ENCODE measurements around the gene XPO6.
A peak's percentile ranks its signal among the peaks of the same experiment; 100 is the strongest.

Gene XPO6

DNA sequence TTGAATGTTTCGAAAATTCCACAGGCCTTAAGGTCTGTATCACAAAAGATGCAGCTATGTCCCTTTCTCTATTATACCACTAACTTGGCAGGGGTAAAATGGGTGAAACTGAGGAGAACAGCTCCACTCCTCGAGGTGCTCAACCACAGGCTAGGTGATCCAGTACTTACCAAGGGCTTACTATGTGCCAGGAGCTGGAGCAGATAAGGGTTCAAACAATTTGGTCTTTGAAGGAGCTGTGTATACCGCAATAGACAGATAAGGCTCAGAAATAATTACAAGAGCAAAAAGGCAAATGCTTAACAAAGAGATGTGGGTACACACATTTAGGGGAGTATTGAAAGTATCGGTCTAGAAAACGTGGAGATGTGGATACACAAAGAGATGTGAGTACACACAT lies 1.5 kb downstream of the XPO6 start:
- DNase-seq: no peak

DNA sequence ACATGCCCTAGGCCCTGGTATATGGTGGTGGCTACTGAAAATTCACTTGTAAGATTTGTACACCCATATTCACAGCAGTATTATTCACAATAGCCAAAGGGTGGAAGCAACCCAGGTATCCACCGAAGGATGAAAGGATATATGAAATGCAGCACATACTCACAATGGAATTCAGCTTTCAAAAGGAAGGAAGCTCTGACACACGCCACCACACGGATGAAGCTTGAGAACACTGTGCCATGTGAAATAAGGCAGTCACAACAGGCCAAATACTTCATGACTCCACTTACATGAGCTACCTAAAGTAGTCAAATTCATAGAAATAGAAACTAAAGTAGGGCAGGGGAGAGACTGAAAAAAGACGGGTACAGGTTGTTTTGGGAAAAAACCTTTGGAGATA lies 2.9 kb downstream of the XPO6 start:
- DNase-seq: no peak

DNA sequence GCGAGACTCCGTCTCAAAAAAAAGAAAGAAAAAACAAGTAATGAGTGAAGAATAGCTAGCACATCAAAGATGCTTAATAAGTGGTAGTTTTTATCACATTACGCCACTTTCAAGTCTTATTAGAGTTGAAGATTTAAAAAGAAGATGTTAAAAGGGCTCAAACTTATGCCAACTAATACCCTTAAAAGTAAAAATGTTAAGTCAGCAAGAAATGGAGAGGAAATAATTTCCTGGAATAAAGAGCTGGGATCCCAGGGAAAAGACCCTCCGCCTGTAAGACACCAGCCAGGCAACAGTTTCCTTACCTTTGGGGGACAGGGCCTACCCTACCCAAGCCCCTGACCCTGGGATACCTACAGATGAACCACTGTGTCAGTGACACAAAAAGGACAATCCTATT lies 3.6 kb downstream of the XPO6 start:
- no peak for DNase-seq

DNA sequence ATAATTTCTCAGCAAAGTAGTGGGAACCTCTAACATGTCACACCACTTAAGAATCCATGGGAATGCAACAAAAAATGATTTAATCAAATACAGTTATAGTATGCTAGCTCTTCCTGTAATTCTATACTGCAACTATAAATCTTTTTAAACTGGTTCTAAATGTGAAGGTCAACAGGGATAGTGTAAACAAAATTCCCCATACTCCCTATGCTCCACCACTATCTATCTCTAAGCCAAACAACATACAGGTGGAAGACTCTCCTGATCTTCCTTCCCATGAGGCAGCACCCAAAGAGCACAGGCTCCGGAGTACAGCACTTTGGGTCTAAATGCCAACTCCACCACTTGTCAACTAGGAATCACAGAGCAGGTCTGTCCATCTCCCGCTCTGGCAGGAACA lies 4.4 kb downstream of the XPO6 start:
- DNase-seq: no peak

DNA sequence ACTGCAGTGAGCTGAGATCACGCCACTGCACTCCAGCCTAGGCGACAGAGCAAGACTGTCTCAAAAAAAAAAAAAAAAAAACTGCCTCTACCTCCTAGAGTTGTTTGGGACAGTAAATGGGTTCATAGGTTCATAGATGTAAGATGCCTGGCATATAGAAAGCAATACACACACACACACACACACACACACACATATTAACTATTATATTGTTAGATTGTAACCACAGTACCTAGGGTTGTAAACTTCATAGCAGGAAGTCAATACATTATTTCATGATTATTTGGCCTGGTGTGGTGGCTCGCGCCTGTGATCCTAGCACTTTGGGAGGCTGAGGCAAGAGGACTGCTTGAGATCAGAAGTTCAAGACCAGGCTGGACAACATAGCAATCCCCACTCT lies 5.8 kb downstream of the XPO6 start:
- no peak for DNase-seq

DNA sequence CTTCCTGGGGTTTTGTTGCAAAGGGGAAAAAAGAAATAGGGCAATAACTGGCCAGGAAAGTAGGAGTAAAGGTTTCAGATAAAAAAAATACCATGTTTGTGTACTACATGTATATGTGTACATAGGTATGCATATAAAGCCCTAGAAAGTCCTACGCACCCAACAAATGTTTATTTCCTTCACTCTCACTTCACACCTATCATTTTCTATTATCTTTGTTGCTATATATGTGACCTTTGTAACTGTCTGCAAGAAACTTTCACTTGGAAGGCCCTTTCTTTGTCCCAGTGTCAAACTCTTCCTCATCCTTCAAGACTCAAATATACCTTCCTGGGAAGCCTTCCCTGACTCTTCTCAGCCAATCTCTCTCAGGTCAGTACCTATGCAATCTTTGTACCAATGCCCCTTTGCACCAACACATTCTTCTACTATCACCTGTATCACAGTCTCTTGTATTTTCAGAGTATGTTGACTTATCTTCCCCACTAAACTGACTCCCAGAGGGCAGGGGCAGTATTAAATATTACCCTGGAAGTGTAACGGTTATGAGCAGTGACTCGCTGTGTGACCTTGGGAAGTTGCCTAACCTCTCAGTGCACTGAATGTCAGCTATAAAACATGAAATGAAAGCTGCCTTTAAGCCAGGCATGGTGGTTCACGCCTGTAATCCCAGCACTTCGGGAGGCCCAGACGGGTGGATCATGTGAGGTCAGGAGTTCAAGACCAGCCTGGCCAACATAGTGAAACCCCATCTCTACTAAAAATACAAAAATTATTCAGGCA lies 6.5 kb downstream of the XPO6 start:
- DNase-seq: no peak

DNA sequence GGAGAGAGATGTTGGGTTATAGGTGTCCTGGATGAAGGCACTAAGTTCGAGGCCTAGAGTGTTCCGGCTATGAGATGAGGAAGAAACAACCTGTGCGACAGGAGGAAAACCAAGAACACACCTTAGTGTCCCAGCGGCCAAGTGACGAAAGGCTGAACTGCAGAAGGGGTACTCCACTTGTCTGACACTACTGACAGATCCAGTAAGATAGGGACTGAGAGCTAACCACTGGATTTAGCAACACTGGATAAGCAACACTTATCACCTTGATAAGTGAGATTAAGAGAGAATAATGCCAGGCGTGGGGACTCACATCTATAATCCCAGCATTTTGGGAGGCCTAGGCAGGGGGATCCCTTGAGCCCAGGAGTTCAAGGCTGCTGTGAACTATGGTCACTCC lies 7.1 kb downstream of the XPO6 start:
- no peak for DNase-seq

DNA sequence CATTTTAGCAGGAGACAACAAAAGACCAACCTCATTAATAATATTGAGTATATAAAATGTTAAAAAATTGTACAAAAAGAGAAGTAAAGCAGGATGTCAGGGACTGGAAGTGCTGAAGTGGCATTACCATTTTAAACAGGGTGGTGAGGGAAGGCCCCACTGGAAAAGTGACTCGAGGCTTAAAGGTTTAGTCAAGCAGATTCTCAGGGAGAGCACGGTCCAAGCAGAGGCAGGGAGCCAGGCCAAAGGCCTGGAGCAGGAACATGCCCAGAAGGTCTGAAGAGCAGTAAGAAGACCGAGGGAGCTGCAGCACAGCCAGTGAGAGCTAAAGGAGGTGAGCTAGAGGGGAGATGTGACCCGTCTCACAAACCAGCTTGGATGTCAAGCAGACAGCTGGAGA lies 7.6 kb downstream of the XPO6 start:
- DNase-seq: peak; percentile 37 to 55 (median 44)

DNA sequence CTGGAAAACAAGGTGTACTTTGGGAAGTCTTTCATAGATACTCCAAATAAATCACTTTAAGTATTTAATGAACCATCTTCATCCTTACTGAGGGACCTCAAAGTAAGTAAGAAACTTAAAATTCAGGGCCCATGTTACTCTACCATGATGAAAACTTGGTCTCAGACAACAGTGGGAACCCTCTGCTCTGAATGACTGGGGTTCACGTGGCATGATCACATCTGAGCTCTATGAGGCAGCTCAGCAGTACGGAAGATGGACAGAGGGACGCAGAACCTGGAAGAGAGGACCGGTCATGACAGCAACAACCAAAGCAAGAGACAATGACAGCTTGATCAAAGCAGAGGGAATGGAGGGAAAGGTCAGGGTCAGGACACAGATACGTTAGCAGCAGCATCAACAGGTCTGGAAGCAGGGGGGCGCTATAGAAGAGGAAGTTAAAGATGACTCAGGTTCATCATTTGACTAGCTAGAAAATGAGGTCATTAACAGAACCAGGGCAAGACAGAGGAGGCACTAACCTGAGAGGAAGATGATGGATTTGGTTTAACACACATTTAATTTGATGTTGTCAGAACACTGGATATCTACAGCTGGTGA lies 9.5 kb downstream of the XPO6 start:
- peak; percentile 42 to 69 (median 58) for DNase-seq

DNA sequence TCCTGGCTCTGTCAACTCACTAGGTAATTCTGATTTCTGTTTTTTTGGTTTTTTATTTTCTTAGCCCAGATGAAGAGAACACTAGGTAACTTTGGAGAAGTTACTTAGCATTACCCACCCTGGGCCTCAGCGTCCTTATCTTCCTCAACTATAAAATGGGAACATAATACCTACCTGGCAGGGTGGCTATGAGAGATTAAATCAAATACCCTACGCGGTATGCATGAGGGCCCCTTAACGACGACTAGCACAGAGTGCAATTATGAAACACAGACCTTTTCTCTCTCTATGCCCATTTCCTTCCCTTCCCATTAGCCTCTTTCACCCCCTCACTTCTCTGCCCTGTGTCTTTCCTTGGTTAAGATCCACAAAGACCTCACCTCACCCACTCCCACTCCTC lies 11.1 kb downstream of the XPO6 start:
- DNase-seq: no peak

DNA sequence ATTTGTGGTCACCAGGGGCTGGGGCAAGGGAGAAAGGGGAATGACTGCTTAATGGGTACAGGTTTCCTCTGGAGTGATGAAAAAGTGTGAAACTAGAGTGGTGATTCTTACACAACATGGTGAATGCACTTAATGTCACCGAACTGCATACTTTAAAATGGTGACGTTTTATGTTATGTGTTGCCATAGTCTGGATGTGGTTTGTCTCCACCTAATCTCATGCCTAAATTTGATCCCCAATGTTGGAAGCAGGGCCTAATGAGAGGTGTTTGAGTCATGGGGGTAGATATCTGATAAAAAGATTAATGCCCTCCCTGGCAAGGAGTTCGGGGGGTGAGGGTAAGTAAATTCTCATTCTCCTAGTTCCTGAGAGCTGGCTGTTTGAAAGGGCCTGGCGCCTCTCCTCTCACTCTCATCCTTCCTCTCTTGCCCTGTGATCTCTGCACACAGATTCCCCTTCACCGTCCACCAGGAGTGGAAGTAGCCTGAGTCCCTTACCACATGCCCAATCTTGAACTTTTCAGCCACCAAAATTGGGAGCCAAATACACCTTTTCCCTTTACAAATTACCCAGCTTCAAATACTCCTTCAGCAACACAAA lies 15.3 kb downstream of the XPO6 start:
- DNase-seq: no peak

DNA sequence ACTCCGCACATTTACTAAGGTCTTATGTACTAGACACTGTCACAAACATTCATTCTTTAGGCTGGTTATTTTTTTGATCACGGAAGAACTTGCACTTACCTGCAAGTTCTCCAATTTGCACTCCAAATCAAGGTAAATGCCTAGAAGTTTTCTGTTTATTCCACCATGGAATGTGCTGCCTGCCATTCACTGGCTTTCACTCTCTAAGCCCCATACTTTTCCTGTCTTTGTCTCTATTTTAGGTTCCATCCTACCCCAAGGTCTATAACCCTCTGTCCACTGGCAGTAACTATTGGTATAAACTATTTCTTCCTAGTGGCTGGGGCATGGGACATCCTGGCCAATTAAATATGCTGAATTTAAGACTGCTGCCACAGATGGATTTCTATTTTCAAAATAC lies 15.9 kb downstream of the XPO6 start:
- no peak for DNase-seq

DNA sequence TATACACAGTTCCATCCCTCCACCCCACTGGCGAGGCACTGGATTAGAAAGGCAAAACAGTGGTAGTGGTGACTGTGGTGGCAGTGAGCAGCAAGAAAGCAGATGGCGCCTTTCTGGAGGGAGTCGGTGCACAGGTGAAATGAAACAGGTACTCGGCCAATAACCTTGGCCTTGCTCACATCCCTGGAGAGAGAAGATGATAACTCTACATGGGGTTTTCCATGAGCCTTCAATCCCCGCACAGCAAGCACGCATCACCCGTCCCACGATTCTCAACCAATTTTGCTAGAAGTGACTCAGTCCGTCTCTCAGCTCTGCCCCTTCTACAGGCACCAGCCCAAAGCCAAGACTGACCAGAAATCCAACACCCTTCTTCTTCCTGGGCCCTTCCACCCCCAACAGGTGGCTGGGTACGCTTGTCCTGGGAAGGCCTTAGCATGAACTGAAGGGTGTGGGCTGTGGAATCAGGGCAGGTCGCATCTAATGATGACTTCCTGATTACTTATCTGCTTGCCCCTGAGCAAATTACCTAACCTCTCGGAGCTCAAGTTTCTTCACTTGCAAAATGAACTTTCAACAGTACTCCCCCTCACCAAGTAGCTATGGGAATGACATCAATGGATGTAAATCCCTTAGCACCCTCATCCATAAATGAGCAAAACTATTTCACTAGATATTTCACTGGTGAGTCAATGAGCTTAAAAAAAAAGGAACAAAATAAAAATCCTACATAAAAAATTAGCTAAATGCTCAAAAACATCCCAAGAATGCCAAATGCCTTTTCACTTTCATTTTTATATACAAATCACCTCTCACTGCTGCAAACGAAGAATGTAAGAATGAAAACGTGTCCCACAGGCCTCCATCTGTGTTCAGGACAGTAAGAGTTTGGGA lies 18.0 kb downstream of the XPO6 start:
- DNase-seq: peak; percentile 26 to 83 (median 54)

DNA sequence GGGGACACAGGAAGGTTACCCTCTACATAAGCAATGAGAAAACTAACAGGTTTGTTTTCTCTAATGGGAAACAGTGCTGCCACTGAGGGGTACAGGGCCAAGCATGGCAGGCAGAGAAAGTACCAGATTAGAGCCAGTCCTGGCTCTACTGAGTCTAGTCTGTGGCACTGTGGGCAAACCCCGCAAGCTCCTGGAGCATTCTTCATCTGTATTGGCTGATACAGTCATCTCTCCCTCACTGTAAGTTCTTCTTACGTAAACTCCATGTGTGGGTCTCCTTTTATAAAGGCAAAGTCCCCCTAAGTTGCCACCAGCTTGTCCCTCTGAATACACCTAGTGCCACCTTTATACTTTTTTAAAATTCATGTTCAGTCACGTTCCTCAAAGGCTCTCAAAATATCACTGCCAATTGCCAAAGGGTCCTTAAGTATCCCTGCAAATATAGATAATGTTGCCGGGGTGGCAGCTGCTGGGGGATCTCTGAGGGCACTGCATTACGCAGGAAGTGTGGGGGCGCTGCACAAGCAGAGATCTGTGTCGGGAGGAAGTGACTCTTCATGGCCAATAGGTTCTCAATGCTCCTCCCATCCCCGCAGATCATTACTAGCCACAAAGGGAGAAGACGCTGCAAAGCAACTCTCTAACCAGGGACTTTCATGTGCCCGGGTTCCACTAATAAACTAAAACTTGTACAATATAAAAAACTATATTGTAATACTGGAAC lies 18.8 kb downstream of the XPO6 start:
- DNase-seq: peak; percentile 57 to 81 (median 76)

DNA sequence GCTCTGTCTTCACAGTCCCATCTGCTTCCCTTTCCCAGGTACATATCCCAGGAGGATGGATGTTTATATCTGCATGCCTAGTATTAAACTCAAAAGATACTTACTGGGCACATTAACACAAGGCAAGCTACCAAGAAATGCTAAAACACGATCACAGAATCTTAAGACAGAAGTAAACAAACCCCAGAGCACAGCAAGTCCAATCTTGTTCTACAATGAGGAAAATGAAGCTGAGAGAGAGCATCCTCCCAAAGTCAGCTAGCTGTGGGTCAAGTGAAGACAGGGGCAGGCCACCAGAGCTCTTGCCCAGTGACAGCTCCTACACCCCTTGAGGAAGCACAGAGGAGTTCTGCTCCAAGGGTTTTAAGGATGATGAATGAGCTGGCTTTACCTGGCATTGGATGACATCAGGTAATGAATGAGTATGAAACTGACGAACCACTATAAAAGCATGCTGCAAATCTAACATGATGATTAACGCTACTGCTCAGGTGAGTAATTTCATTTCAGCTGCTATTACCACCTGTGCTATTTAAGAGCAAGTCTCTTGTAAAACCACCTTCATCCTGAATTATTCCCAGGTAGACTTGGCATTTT lies 20.3 kb downstream of the XPO6 start:
- no peak for DNase-seq

DNA sequence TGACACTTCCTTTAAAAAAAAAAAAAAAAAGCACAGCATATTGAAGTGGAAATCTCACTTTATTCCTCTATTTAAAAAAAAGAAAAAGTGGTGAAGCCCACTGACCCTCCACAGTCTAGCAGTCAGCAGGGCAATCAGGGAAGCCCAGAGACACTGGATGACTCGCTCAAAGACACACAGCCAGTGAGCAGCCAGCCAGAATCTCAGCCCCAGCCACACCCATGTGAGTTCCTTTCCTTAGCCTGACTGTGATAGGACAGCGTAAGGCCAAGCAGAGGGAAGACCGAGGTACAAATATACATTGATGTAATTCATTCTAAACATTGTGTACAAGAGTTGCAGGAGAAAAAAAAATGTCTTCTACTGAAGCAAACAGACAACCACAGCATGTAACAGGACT lies 22.5 kb downstream of the XPO6 start:
- DNase-seq: peak in 3 of 4 experiments; percentile 42 to 48 (median 44)

DNA sequence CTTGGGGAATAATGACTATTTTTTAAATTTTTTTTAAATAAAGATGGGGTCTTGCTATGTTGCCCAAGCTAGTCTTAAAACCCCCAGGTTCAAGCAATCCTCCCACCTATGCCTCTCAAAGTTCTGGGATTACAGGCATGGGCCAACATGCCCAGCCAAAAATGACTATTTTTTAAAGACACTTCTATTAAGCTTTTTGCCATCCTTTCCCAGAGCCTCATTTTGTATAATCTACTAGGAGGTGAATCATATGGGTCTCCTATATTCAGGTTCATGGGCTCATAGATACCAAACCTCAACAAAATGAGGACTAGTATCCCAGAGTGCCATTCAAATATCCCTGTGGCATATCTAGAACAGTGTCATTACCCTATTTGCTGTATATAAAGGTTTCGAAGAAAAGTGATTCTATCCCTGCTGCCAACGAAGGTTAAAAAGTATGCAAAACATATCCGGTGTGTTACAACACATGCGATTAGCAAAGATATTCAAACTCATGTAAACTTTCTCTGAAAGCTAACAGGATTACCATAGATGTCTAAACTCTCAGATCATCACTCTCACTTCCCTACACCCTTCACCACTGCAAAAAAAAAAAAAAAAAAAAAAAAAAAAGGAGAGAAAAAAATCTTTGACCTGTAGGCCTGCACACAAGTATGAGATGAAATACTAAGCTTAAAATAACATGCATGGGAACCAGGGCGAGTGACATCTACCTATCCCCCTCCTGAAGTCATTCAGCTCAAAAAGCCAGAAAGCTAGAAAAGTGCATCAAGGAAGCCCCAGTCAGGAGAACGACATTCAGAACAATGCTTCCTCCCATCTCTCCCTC lies 23.5 kb downstream of the XPO6 start:
- peak; percentile 25 to 82 (median 62) for DNase-seq

DNA sequence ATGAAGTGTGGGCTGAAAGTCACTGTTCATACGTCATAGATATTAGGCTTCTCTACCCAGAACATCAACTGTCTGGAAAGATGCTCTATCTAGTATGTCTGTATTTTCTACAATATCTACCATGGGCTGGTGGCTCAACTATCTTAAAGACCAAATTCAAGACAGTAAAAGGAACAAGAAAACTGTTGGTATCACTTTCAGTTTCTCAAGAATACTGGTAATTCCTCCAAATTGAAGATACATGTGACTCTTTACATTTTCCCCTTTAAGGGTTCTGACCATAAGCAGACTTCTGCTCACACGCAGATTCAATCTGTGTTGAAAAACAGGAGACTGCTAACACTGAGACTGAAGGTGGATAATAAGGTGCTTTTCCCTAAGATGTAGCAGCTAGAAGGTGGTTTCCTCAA lies 24.2 kb downstream of the XPO6 start:
- peak in 3 of 4 experiments; percentile 22 to 76 (median 69) for DNase-seq

DNA sequence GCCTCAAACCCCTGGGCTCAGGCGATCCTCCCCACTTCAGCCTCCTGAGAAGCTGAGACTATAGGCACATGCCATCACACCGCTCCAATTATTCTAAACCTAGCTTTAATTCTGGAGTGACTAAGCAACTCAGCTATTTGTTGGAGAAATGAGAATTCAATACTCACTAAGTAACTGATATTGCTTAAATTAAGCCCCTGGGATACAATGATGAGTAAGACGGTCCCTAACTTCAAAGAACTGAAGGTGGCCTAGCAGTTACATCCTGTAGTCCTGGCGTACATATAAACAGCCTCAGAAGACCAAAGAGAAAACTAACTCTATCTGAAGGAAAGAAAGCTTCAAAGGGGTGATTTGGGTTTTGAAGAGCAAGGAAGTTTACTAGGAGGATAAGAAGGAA lies 25.0 kb downstream of the XPO6 start:
- DNase-seq: no peak

DNA sequence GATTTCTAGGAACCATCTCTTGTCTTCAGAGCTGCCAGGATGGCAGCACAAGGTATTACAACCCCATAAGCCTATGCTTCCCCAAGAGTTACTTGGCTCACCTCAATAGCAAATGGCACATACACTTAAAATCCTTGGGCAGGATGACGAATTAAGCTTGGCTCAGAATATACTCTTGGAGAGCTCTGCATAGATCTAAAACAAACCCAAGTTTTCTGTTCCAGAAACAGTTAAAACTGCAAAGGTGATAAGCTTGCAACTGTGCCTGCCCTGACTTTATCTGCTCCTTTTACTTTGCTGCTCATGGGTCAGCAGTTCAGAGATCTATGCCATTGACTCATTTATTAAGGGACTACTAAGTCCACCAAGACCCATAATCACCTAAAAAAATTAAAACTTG lies 26.1 kb downstream of the XPO6 start:
- no peak for DNase-seq

DNA sequence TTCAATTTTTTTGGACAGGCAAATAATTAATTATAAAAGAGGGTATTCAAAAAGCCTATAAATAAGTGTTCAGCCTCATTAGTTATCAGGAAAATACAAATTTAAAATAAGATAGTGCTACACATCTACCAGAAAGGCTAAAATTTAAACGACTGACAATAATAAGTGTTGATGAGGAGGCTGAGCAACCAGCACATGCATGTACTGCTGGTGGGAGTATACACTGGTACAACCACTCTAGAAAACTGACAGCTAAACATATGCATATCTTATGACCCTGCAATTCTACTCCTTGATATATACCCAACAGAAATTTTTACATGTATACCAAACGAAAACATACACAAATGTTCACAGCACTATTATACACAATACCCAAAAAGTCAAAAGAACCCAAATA lies 27.1 kb downstream of the XPO6 start:
- DNase-seq: no peak

Measured in suppressor macrophage (primary cell).